NCI-H748 (cell line): Measurements from ENCODE around the gene HOXA10.

Source experiments
- DNase-seq: peaks from one replicate; lab custom pipeline; 2025; ENCODE audit not compliant: unreplicated experiment; lab: John Stamatoyannopoulos, UW

The HOXA10 gene

DNA sequence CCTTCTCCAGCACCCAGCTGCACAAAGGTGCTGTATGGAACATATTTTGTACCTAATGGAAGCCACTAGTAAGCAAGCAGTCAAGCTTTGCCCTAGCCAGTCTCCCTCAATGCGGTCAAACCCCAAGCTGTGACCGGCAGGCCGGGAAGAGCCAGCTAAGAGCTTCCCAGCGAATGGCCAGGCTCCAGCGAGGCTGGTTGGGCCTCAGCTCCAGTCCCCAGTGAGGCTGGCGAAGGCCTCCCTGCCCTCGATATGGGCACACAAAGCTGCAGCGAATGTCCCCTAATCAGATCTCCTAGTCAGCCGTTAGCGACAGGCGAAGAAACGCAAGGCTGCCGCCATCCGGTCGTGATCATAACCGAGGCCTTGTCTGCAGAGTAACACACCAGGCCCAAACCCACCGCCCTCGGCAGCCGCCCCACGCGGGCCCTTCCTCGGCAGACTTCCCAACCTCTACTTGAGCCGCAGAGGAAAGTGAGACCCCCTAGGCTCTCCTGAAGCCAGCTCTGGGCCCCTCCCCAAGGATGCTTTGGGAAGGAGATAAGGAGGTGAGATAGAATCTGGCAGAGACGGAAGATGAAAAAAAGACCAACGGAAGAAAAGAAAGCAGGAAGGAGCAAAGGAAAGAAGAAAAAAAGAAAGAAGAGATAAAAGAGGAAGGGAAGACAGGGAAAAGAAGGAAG is 5.7 kb downstream of the HOXA10 start:
- DNase-seq: peak; percentile 16

DNA sequence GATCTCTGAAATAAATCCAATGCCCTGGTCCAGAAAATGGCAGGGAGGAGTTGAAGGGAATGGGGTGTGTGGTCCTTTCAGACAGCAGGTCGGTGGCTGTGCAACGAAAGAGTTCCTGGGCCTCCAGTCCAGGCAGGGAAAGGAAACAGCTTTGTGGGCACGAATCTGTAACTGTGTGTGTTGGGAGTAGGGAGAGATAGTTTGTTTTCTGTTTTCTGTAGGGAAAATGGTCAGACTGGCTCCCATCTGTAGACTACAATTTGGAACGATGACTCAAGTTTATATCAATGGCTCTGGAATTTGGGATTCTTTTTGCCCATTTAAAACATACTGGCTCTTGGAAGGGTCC is 6.2 kb downstream of the HOXA10 start:
- DNase-seq: no peak

DNA sequence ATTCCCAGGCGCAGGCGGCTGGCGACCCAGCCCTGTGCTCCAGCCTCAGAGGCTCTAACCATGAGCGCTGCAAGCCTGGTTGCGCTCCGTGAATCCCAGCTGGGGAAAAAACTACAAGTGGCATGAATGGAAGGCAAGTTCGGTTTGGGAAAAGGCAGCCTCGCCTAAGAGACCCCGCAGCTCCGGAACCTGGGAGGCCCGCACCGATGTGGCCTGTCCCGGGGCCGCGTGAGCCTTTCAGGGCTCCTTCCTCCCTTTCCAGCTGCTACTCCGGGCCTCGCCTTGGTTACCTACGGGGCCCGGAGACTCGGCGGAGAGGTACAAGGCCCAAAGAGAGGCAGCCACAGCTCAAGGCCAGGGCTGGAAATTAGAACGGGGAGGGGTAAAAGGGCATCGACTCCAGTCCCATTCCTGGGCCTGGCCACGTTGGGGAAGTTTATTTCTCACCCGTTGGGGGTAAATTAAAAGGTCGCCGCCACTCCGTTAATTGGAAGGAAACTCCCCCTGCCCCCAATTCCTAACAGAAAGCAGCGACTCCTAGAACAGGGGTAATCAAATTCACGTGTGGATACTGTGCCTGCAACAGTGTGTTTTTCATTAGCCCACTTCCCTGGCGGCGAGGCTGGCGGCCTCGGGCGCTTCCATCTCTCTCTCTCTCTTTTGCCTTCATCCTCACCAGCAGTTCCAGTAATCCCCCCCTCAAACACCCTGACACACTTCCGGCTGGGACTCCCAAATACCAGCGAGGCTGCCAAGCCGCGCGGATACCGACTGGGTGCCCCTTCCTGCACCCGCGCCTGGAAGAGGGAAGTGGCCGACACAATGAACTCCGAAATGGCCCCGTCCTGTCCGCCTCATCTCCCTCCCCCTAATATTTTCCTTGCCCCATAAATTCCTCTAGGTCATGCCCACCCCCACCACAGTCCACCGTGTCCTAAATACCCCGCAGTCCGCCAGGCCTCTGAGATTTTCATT is 7.3 kb downstream of the HOXA10 start:
- DNase-seq: no peak

DNA sequence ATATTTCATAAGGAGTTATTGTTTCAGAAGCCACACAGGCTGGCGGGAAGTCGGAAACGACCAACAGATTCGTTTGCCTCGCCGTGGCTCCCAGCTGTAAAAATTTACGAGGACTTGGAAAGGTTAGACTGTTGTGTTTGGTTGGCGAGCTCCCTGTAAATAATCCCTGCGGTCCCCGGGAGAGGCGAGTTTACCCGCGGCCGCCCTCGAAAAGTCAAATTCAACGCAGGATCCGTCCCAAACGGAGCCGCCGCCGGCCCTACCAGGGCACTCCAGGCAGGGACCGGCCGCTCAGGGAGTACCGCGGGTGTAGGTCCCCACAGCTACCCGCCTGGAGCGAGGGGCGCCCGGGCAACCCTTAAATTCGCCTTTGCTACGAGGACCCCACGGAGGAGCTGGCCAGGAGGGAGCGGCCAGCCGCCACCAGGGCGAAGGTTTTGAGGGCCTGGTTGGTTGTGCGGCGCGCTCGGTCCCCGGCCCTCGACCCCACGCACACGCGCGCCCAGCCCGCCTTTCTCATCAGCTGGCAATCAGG is 8.1 kb downstream of the HOXA10 start:
- DNase-seq: no peak

DNA sequence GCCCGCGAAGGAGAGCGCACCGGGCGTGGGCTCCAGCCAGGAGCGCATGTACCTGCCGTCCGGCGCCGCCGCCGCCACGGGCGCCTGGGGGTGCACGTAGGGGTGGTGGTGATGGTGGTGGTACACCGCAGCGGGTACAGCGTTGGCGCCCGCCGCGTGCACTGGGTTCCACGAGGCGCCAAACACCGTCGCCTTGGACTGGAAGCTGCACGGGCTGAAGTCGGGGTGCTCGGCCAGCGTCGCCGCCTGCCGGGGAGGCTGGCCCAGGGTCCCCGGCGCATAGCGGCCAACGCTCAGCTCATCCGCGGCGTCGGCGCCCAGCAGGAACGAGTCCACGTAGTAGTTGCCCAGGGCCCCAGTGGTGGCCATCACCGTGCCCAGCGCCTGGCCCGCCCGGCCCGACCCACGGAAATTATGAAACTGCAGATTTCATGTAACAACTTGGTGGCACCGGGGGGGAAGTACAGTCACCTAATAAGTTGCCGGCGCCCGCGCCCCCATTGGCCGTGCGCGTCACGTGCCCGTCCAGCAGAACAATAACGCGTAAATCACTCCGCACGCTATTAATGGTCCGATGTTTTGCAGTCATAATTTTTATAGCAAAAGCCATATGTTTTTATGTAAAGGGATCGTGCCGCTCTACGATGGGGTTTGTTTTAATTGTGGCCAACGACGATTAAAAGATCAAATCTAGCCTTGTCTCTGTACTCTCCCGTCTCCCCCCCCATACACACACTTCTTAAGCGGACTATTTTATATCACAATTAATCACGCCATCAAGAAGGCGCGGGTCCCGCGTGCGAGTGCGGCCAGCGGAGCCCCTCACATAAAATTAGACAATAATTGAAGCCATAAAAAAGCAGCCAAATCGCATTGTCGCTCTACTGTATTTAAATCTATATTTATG is 8.8 kb downstream of the HOXA10 start, which contains the start of gene HOXA9:
TSS of gene HOXA9 (minus strand) at position 449 of the 907 bp plus-strand sequence. CDS start at position 369, 80 bp downstream.
- DNase-seq: no peak

DNA sequence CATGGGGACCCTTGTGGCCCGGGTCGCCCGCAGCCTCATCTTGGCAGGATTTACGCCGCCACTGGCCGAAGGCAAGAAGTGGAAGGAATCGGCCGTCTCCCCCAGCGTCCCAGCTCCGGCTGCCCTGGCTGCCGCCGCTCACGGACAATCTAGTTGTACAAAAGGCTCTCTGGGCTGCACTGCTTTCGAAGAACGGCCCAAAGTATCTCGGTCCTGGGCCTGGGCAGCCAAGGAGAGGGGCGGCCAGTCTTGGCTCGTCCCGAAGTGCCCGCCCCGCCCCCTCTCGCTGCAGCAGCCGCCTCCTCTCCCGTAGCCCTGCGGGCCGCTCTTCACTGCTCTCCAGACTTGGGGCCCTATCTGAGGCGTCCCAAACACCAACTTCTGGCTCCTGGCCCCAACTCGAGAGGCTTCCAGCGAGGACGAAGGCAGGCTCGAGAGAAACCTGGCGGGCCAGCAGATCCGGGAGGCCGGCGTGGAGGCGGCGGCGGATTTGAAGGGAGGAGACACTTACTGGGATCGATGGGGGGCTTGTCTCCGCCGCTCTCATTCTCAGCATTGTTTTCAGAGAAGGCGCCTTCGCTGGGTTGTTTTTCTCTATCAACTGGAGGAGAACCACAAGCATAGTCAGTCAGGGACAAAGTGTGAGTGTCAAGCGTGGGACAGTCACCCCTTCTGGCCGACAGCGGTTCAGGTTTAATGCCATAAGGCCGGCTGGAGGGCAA is 9.6 kb downstream of the HOXA10 start:
- DNase-seq: no peak

DNA sequence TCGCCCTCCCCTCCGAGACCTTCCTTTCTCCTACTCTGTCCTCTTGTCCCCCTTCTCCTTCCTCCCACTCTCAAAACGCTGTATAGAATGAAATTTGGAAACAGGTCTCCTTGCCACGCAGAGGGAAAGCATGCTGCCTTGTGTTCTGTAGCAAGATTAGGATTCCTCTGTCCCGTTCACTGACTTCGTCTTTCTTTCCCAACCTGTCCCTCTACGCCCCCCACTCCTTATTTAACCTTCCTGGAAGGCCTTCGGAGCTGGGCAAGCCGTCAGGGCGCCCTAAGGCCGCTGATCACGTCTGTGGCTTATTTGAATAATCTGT is 10.1 kb downstream of the HOXA10 start:
- no peak for DNase-seq

DNA sequence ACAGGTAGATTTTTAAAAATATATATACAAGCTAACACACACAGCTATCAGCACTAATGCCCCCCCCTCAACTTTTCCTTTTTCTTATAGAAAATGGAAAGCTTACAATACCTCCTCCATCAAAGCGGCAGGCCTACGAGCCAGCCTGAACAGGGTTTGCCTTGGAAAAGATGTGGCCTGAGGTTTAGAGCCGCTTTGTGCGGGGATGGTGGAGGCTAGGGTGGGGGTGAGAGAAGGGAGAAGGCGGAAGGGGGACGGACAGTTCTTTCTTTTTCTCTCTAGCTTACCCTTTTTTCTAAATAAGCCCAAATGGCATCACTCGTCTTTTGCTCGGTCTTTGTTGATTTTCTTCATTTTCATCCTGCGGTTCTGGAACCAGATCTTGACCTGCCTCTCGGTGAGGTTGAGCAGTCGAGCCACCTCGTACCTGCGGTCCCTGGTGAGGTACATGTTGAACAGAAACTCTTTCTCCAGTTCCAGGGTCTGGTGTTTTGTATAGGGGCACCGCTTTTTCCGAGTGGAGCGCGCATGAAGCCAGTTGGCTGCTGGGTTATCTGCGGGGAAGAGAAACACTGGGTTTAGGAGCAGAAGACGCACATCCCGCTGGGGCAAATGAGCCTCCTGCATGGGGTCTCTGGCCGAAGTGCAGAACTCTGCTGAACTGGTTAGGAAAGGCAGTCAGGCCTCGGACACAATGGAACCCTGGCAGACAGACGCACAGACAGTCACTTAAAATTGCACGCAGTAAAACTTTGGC is 10.7 kb downstream of the HOXA10 start:
- no peak for DNase-seq

DNA sequence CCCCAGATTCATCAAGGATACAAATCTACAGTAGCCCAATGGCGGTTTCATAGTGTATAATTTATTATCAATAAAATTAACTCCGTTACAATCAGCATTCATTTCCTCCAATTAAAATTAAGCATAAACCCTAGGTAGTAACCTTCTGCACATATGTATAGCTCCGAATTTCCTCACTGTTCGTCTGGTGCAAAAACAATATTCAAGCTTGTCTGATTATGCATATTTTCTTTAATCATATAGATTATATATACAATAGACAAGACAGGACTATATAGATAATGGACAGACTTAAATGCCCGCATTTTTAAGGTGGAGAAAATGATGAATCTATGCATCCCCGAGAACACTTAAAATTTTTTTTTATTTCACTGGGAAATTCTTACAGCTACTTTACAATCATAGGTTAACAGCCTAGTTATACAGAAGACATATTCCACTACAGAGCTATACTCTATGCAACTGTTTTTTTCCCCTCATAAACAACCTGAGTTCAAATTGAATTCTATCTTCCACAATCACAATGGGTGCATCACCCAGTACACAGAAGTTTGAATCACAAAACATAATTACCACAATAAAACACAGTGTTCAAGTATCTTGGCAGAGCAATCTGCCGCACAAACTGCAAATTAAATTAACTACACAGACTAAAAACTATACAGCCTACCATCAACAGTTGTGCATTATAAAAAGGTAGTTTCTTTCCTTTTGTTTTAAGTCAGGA is 11.4 kb downstream of the HOXA10 start:
- DNase-seq: no peak

DNA sequence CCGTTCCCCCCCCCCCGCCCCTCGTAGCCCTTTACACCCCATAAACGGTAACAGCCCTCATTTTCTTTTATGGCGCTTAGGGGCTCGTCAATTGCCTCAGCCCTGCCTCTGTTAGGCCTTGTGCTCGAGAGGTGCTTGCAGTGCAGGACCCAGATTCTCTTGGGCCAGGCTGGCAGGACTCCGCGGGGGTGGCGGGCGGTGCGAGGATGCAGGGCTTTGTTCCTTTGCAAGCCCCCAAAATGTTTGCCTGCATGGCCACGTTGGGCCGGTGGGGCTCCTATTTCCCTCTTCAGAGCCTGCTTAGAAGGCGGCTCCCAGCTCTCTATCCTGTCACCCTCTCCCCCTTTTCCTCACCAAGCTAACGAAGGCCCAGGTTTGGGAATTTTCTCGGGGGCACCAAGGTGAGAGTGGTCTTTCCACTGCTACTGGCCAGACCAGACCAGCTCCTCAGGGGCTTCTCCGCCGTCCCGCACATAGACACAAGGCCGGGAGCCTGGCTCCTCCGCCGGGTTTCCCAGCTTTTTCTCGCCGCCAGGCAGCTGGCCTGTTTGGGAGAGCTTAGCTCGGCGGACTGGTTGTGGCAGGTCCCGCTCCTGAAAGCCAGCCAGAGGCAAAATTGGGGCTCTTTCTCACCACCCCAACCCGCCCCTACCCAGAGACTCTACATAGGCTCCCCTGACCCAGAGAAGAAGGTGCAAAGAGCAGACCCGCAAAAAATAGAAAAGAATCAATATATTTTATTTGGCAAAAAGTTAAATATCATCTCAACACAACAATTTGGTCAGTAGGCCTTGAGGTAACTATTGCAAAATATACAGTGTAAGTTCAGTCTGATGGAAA is 12.2 kb downstream of the HOXA10 start:
- DNase-seq: no peak

DNA sequence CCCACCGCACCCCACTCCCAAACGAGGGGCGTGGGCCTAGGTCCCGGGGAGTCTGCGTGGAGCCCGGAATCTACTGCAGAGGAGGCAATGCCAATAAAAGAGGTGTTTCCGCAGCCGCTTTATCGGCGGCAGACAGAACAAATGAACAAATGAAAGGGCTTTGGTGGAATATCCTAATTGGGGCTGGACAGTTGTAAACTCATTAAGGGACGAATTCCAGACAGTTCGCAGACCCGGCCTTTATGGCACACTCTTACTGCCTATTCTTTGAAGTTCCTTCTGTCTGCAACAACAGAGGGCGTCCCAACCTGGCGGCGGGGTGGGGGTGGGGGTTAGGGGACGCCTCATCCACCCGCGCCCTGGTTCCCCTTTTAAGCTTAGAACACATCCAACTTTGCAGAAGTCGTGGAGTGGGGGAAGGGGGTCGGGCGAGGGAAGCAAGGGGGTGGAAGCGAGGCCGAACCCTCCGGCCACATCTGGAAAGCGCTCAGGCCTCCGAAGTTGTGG is 12.9 kb downstream of the HOXA10 start:
- DNase-seq: no peak

DNA sequence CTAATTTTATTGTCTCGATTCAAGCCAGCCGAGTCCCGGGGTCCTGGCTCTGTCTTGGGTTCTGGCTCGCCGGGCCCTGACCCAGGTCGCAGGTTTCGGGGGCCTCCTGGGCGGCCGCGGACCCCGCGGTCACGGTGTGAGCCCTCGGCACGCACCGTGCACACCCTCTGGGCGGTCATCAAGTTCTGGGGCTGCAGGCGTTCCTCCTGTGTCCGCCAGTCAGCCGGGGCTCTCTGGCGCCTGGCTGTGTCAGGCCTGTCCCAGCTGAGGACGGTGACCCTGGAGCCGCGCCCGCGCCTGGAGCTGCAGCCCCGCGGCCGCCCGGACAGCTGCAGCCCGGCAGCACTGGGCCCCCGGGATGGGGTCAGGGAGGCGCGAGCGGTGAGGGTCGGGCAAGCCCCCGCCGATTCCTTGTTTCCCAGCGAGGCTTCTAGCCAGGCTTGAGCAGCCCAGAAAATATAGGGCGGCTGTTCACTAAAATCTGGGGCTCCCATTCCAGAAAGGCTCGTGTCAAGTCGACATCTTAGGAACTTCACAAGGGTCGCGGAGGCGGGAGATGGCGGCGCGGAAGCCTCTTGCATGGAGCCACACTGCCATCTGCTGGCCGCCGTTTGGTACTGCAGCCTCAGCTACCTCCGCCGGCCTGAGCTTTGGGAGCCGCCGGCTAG is 13.4 kb downstream of the HOXA10 start:
- peak; percentile 85 for DNase-seq

DNA sequence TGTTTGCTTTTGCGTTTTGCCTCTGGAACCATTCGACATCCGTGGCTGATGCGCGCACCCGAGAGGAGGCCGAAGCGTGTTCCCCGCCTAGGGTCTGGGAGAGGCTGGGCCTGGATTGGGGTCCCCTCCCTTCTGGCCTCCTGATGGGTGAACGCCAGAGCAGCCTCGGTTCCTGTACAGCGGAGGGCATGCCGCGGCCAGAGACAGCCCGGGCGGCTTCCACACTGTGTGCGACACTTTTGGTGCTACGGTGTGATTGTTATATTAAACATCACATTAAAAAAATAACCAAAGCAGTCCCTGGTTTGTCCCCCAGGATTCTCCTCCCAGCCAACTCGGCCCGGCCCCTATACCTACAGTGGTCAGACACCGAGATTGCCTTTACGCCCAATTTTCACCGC is 14.0 kb downstream of the HOXA10 start:
- DNase-seq: peak; percentile 19

DNA sequence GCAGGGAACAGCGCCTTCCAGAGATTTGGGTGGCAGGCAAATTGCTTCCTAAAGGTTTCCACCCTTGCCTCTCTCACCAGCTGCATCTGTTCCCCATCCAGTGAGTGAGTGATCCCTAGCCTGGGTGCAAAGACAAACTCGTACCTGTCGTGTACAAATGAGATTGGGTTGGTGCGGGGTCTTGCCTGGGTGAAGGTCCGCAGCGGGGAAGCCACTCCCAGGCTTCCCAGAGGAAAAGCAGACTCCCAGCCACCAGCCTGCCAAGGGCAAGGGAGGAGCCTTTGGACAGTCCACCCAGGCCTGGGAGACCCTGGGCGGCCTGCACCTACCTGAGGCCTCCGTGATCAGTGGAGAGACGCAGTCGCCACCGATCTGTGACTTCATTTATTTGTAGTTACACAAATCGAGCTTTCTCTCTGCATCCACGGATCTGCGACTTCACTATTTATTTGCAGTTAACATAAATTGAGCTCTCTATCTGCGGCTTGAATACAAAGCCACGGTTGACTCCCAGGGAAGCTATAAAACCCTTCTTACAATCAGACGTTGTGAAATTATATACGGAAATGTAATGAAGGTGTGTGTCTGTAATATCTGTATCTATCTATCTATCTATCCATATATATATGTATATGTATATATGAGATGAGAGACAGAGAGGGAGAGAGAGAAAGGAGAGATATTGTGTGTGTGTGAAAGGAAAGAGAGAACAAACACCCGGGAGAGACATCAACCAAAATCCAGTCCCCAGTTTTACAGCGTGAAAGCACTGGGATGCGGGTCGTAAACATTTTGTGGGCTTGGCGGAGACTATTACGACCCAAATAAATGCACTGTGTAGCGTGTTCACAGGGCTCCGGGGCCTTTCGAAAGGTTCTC is 14.6 kb downstream of the HOXA10 start:
- no peak for DNase-seq

DNA sequence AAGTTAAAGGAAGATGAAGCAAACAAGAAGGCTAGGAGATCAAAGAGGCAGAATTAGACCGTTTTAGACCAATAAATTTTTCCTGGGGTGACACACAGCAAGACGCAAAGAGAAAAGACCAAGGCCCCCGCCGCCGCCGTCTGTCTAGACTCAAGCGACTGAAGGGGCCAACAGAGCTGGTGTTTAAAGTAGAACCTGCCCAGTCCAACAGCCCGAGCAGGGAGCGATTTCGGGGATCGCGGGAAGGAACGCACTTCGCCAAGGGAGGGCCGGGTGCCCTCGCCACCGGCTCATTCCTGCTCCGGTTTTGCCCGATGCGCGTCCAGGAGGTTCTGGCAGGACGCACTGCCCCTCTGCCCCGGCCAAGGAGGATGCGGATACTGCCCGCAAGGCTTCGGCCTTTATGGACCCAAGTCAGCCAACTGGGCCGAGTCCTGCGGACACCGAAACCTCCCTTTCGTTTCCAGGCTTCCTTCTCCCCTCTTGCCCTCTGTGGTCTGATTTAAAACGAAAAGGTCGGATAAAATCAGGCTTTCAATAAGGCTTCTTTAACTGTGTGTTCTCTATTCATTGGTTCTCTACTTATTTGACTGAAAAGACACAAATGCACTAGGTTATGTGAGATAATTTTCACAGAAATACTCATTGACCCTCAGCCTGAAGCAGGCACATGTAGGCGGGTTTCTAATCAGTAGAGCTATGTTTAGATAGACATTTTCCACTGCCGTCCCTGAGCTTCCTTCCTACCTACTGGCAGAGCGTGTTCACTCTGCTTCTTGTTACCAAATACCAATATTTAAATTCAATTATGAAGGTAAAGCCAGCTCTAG is 15.5 kb downstream of the HOXA10 start:
- no peak for DNase-seq
